Non-pigmented ciliary epithelial cell (primary cell): ENCODE measurements around the gene GRM7.
A peak's percentile ranks its signal among the peaks of the same experiment; 100 is the strongest.

Experiments
- DNase-seq: peaks from one replicate; pipeline ENCODE4 v3.0.0-alpha.2; 2010; ENCODE audit warnings: low read depth

The GRM7 gene

GRCh38 chr3:6971933-6972332 is 111.0 kb downstream of the GRM7 start:
- no peak for DNase-seq

GRCh38 chr3:6985848-6986247 is 124.9 kb downstream of the GRM7 start:
- DNase-seq = no peak

- DNase-seq = no peak
These were observed 128.8 kb downstream of the GRM7 start for GRCh38 chr3:6989608-6990291.

GRCh38 chr3:6994081-6994668 is 133.3 kb downstream of the GRM7 start:
- peak; percentile 1 for DNase-seq

- DNase-seq = no peak
These were observed 139.6 kb downstream of the GRM7 start for GRCh38 chr3:7000501-7000900.

GRCh38 chr3:7001370-7001769 is 140.5 kb downstream of the GRM7 start:
- no peak for DNase-seq

GRCh38 chr3:7015683-7016440 is 154.9 kb downstream of the GRM7 start:
- DNase-seq = no peak

GRCh38 chr3:7025581-7026300 is 164.8 kb downstream of the GRM7 start:
- no peak for DNase-seq

GRCh38 chr3:7029562-7029961 is 168.6 kb downstream of the GRM7 start:
- DNase-seq = no peak

- no peak for DNase-seq
These were observed 177.5 kb downstream of the GRM7 start for GRCh38 chr3:7038394-7038793.

GRCh38 chr3:7062714-7063113 is 201.8 kb downstream of the GRM7 start:
- no peak for DNase-seq

- DNase-seq = no peak
These were observed 209.5 kb downstream of the GRM7 start for GRCh38 chr3:7070461-7070860.

- DNase-seq = no peak
These were observed 213.3 kb downstream of the GRM7 start for GRCh38 chr3:7074217-7074616.

- DNase-seq = no peak
These were observed 214.2 kb downstream of the GRM7 start for GRCh38 chr3:7075117-7075516.

GRCh38 chr3:7075901-7076300 is 215.0 kb downstream of the GRM7 start:
- DNase-seq = no peak

GRCh38 chr3:7082244-7082643 is 221.3 kb downstream of the GRM7 start:
- no peak for DNase-seq

- no peak for DNase-seq
These were observed 225.5 kb downstream of the GRM7 start for GRCh38 chr3:7086417-7086816.

- DNase-seq = no peak
These were observed 234.2 kb downstream of the GRM7 start for GRCh38 chr3:7095116-7095515.

GRCh38 chr3:7100136-7100535 is 239.2 kb downstream of the GRM7 start:
- DNase-seq = no peak

- no peak for DNase-seq
These were observed 245.7 kb downstream of the GRM7 start for GRCh38 chr3:7106635-7107034.

- DNase-seq = no peak
These were observed 251.7 kb downstream of the GRM7 start for GRCh38 chr3:7112523-7113056.

GRCh38 chr3:7144697-7145308 is 283.9 kb downstream of the GRM7 start:
- DNase-seq = no peak
